NCI-H446 treated with DMSO at 0.1 percent for 48 hours (cell line): Measurements from ENCODE around the gene TPRN.
A peak's percentile ranks its signal among the peaks of the same experiment; 100 is the strongest.

Experiments
- DNase-seq: peaks from one replicate; lab custom pipeline; 2025; lab: John Stamatoyannopoulos, UW

Gene TPRN

DNA sequence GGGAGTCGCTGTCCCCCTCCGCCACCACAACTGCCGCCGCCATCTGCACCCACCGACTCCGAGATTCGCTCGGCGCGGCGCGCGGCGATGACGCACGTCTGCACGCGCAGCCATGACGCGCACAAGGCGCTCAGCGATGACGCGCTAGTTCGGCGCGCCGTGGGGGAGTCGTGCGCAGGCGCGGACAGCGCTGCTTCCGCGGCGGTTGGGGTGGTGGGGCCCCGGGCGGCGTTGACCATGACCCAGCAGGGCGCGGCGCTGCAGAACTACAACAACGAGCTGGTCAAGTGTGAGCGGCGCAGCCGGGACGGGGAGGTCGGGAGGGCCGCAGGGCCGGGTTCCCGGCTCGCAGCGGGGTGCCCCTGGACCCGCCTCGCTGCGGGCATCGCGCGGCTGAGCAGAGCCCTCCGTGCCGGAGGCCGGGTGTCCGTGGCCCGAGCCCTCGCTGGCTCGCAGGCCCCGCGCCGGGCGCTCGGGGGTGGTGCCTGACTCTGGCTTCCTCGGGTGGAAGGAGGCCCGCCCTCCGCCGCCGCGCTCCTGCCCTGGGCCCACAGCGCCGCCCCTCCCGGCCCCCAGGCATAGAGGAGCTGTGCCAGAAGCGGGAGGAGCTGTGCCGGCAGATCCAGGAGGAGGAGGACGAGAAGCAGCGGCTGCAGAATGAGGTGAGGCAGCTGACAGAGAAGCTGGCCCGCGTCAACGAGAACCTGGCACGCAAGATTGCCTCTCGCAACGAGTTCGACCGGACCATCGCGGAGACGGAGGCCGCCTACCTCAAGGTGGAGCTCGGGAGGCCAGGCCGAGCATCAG, 11.8 kb downstream of the TPRN start, which contains the start of the genes ANAPC2 and SSNA1:
TSS of gene ANAPC2 (minus strand) at position 71 of the 807 bp plus-strand sequence. CDS start at position 43, 28 bp downstream.
TSS of gene SSNA1 (plus strand) at position 187 of the 807 bp plus-strand sequence. CDS start at position 238, 51 bp downstream.
- peak; percentile 36 for DNase-seq

GRCh38 chr9:137188086-137188489, 12.5 kb downstream of the TPRN start:
- no peak for DNase-seq

GRCh38 chr9:137187386-137187785, 13.2 kb downstream of the TPRN start:
- DNase-seq, result no peak

- no peak for DNase-seq
Observed at GRCh38 chr9:137186385-137186784, 14.2 kb downstream of the TPRN start.

- no peak for DNase-seq
Observed at GRCh38 chr9:137185921-137186320, 14.6 kb downstream of the TPRN start.

DNA sequence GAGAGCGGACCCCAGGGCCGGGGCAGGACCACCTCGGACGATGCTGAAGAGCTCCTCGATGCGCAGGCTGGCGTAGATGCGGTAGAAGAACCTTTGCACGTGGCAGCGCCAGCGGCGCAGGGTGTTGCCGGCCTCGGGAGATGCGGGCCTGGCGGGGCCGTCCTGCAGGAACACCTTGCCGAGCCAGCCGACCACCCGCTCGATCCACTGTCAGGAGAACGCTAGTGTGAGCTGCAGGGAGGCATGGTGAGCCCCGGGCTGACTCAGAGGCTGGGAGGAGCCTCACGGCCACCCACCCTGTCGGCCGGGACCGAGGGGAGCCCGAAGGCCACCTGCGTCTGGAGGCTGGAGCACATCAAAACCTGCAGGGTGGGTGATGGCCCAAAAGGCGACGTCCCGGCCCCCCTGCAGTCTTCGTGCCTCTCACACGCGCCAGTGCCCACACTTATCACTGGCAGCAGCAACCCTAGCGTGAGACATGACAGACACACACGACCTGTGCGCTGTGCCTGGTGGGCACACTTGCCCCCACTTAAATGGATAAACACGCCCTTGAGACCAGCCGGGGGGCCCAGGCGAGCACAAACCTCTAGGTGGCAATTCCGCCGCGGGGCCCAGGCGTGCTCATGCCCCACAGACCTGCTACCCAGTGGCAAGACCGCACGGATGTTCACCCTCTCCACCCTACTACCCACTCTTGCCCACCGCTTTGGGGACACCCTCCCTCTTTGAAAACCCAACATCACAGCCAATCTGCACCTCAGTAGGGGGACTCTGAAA, 15.5 kb downstream of the TPRN start:
- no peak for DNase-seq

DNA sequence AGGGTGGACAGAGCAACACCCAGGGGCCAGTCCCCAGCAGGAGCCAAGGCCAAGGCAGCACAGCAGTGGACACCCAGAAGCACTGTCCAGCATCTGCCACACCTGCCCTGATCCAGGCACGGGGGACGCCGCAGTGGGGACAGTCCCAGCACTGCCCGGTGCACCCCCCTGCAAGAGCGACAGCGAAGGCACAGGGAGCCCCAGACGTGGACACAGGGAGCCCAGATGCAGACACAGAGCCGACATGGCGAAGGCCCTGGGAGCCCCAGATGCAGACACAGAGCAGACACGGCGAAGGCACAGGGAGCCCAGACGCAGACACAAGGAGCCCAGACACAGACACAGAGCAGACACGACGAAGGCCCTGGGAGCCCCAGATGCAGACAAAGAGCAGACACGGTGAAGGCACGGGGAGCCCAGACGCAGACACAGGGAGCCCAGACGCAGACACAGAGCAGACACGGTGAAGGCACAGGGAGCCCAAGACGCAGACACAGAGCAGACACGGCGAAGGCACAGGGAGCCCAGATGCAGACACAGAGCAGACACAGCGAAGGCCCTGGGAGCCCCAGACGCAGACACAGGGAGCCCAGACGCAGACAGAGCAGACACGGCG, 16.5 kb downstream of the TPRN start:
- no peak for DNase-seq

DNA sequence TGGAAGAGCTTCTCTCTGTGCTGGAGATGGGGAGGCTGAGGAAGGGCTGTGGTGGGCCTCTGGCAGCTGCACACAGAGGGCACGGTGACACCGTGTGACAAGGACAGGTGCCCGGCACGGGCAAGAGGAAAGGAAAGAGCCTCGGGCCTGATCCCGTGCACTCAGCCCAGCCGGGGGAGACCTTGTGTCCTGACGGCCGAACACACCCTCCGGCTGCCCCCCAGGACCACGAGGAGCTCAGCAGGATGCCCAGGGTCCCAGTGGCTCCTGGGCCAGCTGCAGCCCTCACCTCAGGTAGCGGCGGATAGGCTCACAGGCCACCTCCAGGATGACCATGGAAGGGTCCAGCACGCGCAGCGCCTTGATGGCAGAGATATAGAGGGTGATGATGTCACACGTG, 17.7 kb downstream of the TPRN start:
- DNase-seq, result no peak

DNA sequence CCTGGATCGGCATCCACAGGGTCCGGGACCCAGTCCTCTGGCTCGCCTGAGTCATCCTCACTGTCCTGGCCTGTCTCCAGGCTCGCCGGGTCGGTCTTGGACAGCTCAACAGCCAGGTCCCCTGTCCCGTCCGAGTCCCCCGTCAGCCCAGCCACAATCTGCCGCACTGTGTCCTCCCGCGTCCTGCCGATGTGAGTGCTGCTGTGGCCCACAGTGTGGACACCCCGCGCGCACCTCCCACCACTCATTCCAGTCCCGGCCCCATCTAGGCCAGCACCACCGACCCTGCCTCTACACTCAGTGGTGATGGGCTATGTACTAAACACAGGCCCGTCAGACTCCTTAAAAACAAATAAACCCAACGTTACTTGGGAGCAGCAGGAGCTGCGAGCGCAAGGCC, 18.9 kb downstream of the TPRN start:
- DNase-seq, result no peak

- no peak for DNase-seq
Observed at GRCh38 chr9:137180491-137180890, 20.1 kb downstream of the TPRN start.

DNA sequence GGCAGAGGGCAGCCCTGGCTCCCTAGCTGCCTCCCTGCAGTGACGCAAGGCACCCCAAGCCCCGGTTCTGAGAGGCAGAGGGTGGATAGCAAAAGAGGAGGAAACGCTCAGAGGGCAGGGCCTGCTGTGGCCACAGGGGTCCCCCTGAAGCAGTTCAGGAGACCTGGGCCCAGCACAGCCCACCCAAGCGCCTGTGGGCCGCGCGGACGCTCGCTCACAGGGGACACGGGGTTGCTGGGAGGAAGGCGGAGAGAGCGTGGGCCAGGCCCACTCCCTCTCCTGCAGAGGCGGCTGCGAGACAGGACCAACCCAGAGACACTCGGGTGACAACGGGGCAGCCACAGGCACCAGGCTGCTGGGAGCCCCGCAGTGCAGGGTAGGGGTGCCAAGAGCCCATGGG, 20.8 kb downstream of the TPRN start:
- no peak for DNase-seq

DNA sequence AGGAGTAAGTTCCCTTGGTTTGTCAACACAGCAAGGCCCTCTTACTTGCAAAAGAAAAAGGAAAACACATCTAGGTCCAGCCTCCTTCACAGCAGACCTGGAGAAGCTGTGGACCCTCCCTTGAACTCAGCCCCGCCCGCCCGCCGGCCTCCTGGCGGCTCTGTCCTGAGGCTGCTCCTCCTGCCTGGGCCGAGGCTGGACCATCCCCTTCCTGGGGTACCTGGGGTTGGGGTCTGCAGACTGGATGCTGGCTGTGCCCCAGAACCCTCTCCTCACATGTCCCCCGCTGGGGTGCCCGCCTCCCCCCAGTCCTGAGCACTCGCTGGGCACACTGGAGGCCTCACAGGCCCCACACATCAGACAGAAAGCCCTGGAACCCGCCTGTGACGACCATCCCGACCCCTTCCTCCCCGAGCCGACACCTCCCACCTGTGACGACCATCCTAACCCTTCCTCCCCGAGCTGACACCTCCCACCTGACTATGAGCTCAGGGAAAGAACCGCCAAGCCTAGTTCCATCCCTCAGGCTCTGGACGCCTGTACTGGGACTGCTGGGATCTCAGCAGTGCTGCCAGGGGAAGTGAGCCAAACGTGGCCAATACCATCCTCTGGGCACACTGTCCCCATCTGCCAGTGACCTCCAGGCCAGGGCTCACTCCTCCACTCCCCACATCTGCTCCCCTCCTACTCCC, 21.5 kb downstream of the TPRN start:
- no peak for DNase-seq

- DNase-seq, result no peak
Observed at GRCh38 chr9:137178201-137178938, 22.2 kb downstream of the TPRN start.

GRCh38 chr9:137176302-137177182, 24.0 kb downstream of the TPRN start:
- DNase-seq, result no peak

GRCh38 chr9:137175345-137175961, 25.1 kb downstream of the TPRN start:
- no peak for DNase-seq

- DNase-seq, result no peak
Observed at GRCh38 chr9:137174722-137175293, 25.7 kb downstream of the TPRN start.

DNA sequence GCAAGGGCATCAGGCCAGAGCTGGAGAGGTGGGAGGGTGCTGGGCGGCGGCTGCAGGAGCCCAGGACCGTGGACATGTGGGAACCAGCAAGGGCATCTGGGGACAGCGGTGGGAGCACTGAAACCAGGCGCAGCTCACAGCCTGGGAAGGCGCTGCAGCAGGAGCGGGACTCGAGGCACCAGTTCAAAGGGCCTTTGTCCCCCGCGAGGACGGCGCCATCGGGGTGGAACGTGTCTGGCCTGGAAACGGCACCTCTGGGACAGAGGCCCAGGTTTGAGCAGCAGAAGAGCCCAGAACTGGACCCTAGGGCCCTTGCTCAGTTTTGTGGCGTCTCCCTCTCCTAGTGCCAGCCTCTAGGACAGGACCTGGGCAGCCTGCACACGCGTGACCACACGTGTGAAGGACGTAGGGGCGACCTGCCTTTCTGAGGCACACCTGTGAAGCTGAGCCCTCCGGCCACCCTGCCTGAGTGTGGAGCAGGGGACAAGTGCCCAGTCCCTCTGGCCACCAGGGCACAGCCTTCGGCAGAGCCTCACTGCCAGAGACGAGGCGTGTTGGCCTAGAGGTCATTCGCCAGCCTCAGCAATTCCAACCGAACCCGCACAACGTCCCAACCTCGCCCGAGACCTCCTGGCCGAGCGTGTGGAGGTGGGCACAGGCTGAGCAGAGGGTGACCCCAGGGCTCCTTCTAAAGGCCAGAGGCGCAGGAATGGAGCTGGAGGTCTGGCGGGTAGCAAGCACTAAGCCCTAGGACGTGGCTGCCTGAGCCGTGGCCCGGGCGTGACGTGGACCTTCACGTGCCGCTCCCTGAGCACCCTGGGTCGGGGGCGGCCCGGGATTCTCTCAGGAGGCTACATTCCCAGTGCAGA, 26.5 kb downstream of the TPRN start:
- no peak for DNase-seq
